Stomach (tissue), 9 donors: ENCODE measurements around the gene TEX2. TPM values are rescaled to one million over a fixed set of nuclear protein-coding genes. Genes with fewer than 3 reads are reported as not detected.

ENCODE experiments used
- DNase-seq, 2 donors: peaks; one replicate each; pipeline versions ENCODE4 v3.0.0 to v3.0.0-alpha.2; 2013 to 2019
- H3K27ac ChIP-seq, 5 donors: fragments of 200-600 bp in 4 of 5; sonication (generic) in 4 of 5; one replicate each; pipeline ENCODE4 v1.5.1; 2013 to 2019; ENCODE audit warnings: mild to moderate bottlenecking in 1 of 5, moderate library complexity in 1 of 5
- H3K27me3 ChIP-seq, 3 donors: fragments of 200-600 bp; sonication (generic); one replicate each; pipeline ENCODE4 v1.5.1; 2017 to 2019; ENCODE audit warnings: mixed run types in 1 of 3
- H3K36me3 ChIP-seq, 4 donors: fragments of 200-600 bp; sonication (generic); 1 replicate in 3 of 4; 2 replicates in 1 of 4; pipeline ENCODE4 v1.5.1; 2016 to 2019
- H3K4me1 ChIP-seq, 4 donors: fragments of 200-600 bp; sonication (generic); one replicate each; pipeline ENCODE4 v1.5.1; 2016 to 2019
- H3K4me3 ChIP-seq, 4 donors: fragments of 200-600 bp; sonication (generic) in 3 of 4; one replicate each; pipeline ENCODE4 v1.5.1; 2016 to 2019; ENCODE audit warnings: mild to moderate bottlenecking in 1 of 4
- H3K9me3 ChIP-seq, 4 donors: fragments of 200-600 bp; sonication (generic); one replicate each; pipeline ENCODE4 v1.5.1; 2016 to 2019
- EP300 ChIP-seq: sonication (generic); formaldehyde crosslinking; IDR thresholded peaks from one replicate; pipeline ENCODE4 v1.6.1; 2017; ENCODE audit warnings: antibody characterized with exemption
- POLR2A ChIP-seq, 4 donors: fragments of 450-650 bp; IDR thresholded peaks; one replicate each; pipeline ENCODE4 v1.6.1; 2016; ENCODE audit warnings: antibody characterized with exemption in 4 of 4, control low read depth in 2 of 4, mild to moderate bottlenecking in 1 of 4, moderate library complexity in 1 of 4
- POLR2AphosphoS5 ChIP-seq, 3 donors: sonication (generic); formaldehyde crosslinking; IDR thresholded peaks; one replicate each; pipeline ENCODE4 v1.6.1; 2016; ENCODE audit warnings: antibody characterized with exemption in 3 of 3
- WGBS, 5 donors: extraction: QIAGEN DNeasy Blood & Tissue Kit in 3 of 5; methylation state at CpG; one replicate each; pipeline versions ENCODE4 v1.1.5 to v1.1.7; 2013 to 2018; 5-methylcytosine and 5-hydroxymethylcytosine counted together
- intact Hi-C: fragments of 100-400 bp; cut with DNase I; formaldehyde crosslinking; loops from one replicate; pipeline ENCODE4 v1.15.1; 2023; ENCODE audit warnings: low total_unique reads
- polyA plus RNA-seq, 3 donors: library from polyadenylated mRNA; stranded (reverse); fragments of 200-250 nt; gene quantifications; one replicate each; pipeline ENCODE4 v1.2.3, GENCODE V29; 2013
- total RNA-seq, 5 donors: library from RNA; depleted of rRNA; stranded (reverse); fragments of >200 nt; gene quantifications; one replicate each; pipeline versions ENCODE4 v1.1.0 to v1.2.3, GENCODE V29; 2014 to 2016
- TF ChIP-seq, protein P1 (sequence below), 7 experiments: fragments of 450-650 bp in 4 of 7; fragments of 200-600 bp in 3 of 7; sonication (generic) in 3 of 7; IDR thresholded peaks; one replicate each; pipeline ENCODE4 v1.5.1; 2016 to 2019; ENCODE audit warnings: antibody characterized with exemption in 7 of 7, control low read depth in 2 of 7, mild to moderate bottlenecking in 1 of 7
- donor health status: healthy with polysubstance abuse.
- donor health status: Bipolar disorder and iron deficiency.
- donor health status: healthy.

Gene TEX2
- total and polyA plus RNA-seq, 8 donors, result 5.8 to 50.6 (median 26.1) TPM

GRCh38 chr17:64234961-64235360 lies 28.1 kb downstream of the TEX2 start:
- TF ChIP-seq POLR2AphosphoS5 (IDR thresholded peaks at IDR 0.05) (no peak), POLR2A (IDR thresholded peaks at IDR 0.05) (no peak), EP300 (no peak)
- TF ChIP-seq, protein P1, sequence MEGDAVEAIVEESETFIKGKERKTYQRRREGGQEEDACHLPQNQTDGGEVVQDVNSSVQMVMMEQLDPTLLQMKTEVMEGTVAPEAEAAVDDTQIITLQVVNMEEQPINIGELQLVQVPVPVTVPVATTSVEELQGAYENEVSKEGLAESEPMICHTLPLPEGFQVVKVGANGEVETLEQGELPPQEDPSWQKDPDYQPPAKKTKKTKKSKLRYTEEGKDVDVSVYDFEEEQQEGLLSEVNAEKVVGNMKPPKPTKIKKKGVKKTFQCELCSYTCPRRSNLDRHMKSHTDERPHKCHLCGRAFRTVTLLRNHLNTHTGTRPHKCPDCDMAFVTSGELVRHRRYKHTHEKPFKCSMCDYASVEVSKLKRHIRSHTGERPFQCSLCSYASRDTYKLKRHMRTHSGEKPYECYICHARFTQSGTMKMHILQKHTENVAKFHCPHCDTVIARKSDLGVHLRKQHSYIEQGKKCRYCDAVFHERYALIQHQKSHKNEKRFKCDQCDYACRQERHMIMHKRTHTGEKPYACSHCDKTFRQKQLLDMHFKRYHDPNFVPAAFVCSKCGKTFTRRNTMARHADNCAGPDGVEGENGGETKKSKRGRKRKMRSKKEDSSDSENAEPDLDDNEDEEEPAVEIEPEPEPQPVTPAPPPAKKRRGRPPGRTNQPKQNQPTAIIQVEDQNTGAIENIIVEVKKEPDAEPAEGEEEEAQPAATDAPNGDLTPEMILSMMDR (IDR thresholded peaks at IDR 0.05), result no peak
- no peaks in the 10 kb centered on the region for H3K27me3 ChIP-seq
- peaks cover 6 to 33% (median 22%) of the 10 kb centered on the region in 4 donors for H3K4me1 ChIP-seq
- no peak overlapping the region for H3K4me3 ChIP-seq
- 74 to 83% (median 79%) methylated on average over 6 of the region's 6 CpGs for WGBS, 5 donors
- H3K9me3 ChIP-seq, result no peaks in the 10 kb centered on the region
- intact Hi-C loops, result no loop called here
- no peak for DNase-seq
- no peak overlapping the region for H3K27ac ChIP-seq
- peaks cover 0 to 6% (median 0%) of the 10 kb centered on the region in 4 donors for H3K36me3 ChIP-seq

- 91 to 96% (median 94%) methylated on average over 2 of the region's 2 CpGs for WGBS, 5 donors
- TF ChIP-seq POLR2A (IDR thresholded peaks at IDR 0.05) (no peak), POLR2AphosphoS5 (IDR thresholded peaks at IDR 0.05) (no peak), EP300 (no peak)
- TF ChIP-seq, protein P1 (IDR thresholded peaks at IDR 0.05), result no peak
- Histone ChIP-seq H3K36me3 (peaks cover 0 to 6% (median 0%) of the 10 kb centered on the region in 4 donors), H3K9me3 (no peaks in the 10 kb centered on the region), H3K4me1 (peaks cover 8 to 38% (median 18%) of the 10 kb centered on the region in 4 donors), H3K4me3 (no peak overlapping the region), H3K27ac (no peak overlapping the region), H3K27me3 (no peaks in the 10 kb centered on the region)
- no peak for DNase-seq
- intact Hi-C loops, result no loop called here
Measured at GRCh38 chr17:64232466-64233262, 30.4 kb downstream of the TEX2 start.

- H3K27ac ChIP-seq, result peak overlapping the region in 3 of 5 donors; percentile 58 to 74 (median 73)
- intact Hi-C loops, result no loop called here
- H3K9me3 ChIP-seq, result no peaks in the 10 kb centered on the region
- H3K4me1 ChIP-seq, result peaks cover 8 to 32% (median 18%) of the 10 kb centered on the region in 4 donors
- no peak overlapping the region for H3K4me3 ChIP-seq
- 62 to 80% (median 68%) methylated on average over 6 of the region's 6 CpGs for WGBS, 5 donors
- peaks cover 0 to 6% (median 0%) of the 10 kb centered on the region in 4 donors for H3K36me3 ChIP-seq
- no peak for DNase-seq
- TF ChIP-seq, protein P1 (IDR thresholded peaks at IDR 0.05), result no peak
- TF ChIP-seq POLR2A (IDR thresholded peaks at IDR 0.05), result no peak
- no peak for TF ChIP-seq EP300
- no peak for TF ChIP-seq POLR2AphosphoS5 (IDR thresholded peaks at IDR 0.05)
- no peaks in the 10 kb centered on the region for H3K27me3 ChIP-seq
Measured at GRCh38 chr17:64231567-64232141, 31.4 kb downstream of the TEX2 start.

DNA sequence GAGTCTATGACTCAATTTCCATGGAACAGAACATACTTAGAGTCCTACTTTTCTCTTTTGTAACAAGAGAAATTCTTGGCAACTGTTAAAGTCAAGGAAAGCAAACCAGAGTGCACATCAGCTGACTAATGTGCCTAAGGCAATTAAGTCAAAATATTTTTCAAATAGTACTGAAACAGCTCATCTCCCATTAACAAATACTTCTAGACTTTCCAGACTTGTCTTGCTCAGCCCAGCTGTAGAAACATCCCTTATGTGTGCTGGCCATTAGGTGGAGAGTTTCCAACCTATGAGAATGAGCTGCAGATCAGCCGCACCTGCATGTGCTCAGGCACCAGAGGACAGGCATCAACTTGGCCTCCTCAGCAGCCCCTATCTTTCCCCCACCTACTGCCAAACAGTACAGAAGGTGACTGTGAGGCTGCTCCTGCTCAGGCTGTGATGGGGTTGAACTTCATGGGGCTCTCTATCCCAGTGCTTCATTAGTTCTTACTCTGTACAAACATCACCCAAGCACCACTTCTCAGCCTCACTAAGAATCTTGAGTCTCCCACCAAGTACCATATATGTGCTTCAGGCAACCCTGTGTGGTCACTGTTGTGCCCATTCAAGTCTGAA lies 32.2 kb downstream of the TEX2 start:
- no peak for DNase-seq
- Histone ChIP-seq H3K9me3 (no peaks in the 10 kb centered on the region), H3K27me3 (no peaks in the 10 kb centered on the region), H3K36me3 (peaks cover 0 to 6% (median 0%) of the 10 kb centered on the region in 4 donors), H3K4me3 (no peak overlapping the region), H3K27ac (peak overlapping the region; percentile 50 to 74 (median 73)), H3K4me1 (peaks cover 8 to 31% (median 18%) of the 10 kb centered on the region in 4 donors)
- no peak for TF ChIP-seq POLR2A (IDR thresholded peaks at IDR 0.05)
- no peak for TF ChIP-seq EP300
- TF ChIP-seq, protein P1 (IDR thresholded peaks at IDR 0.05), result no peak
- peak in 2 of 3 donors; percentile 49 to 61 for TF ChIP-seq POLR2AphosphoS5 (IDR thresholded peaks at IDR 0.05)
- 55 to 72% (median 58%) methylated on average over 1 of the region's 1 CpG for WGBS, 5 donors
- intact Hi-C loops, result no loop called here
